HepG2 (cell line): ENCODE measurements around the gene P4HB. TPM values are rescaled to one million over a fixed set of nuclear protein-coding genes. Genes with fewer than 3 reads are reported as not detected.

ENCODE experiments used
- ARNT2 ChIP-seq: sonication (generic); formaldehyde crosslinking; IDR thresholded peaks from 2 replicates; pipeline ENCODE4 v1.8.0; 2022; ENCODE audit warnings: mild to moderate bottlenecking, low read depth, missing genetic modification reagents, moderate library complexity
- ATF1 ChIP-seq: IDR thresholded peaks from 2 replicates; pipeline ENCODE4 v1.6.1; 2016; ENCODE audit warnings: mild to moderate bottlenecking, control low read depth
- ATM ChIP-seq: fragments of 450-650 bp; IDR thresholded peaks from 2 replicates; pipeline ENCODE4 v1.7.1; 2017; ENCODE audit warnings: mild to moderate bottlenecking, borderline replicate concordance
- BORCS8-MEF2B ChIP-seq: sonication (generic); formaldehyde crosslinking; IDR thresholded peaks from 2 replicates; pipeline ENCODE4 v1.8.0; 2022; ENCODE audit warnings: mild to moderate bottlenecking, missing genetic modification reagents
- CHD2 ChIP-seq: IDR thresholded peaks from 2 replicates; pipeline ENCODE4 v1.6.1; 2011; ENCODE audit warnings: low read depth, low read length, improper control_type of control experiment
- ETV6 ChIP-seq: sonication (generic); formaldehyde crosslinking; conservative IDR thresholded peaks from 2 replicates; pipeline ENCODE4 v1.4.0; 2020; ENCODE audit warnings: missing genetic modification reagents
- GZF1 ChIP-seq: sonication (generic); formaldehyde crosslinking; IDR thresholded peaks from 2 replicates; pipeline ENCODE4 v1.5.1; 2020; ENCODE audit warnings: mild to moderate bottlenecking, missing genetic modification reagents
- NFKB2 ChIP-seq: sonication (generic); formaldehyde crosslinking; IDR thresholded peaks from 2 replicates; pipeline ENCODE4 v1.4.0; 2020; ENCODE audit warnings: missing genetic modification reagents, borderline replicate concordance
- REL ChIP-seq: sonication (generic); formaldehyde crosslinking; conservative IDR thresholded peaks from 2 replicates; pipeline ENCODE4 v1.8.0; 2022; ENCODE audit warnings: mild to moderate bottlenecking, missing genetic modification reagents, moderate library complexity
- SETDB1 ChIP-seq: sonication (generic); formaldehyde crosslinking; IDR thresholded peaks from 2 replicates; pipeline ENCODE4 v1.5.1; 2020; ENCODE audit warnings: missing genetic modification reagents, mild to moderate bottlenecking, borderline replicate concordance
- SP5 ChIP-seq: IDR thresholded peaks from 2 replicates; pipeline ENCODE4 v1.6.1; 2016; ENCODE audit warnings: low read depth, borderline replicate concordance
- YY1 ChIP-seq: IDR thresholded peaks from 2 replicates; pipeline ENCODE4 v1.6.1; 2011; ENCODE audit warnings: low read length, low read depth, moderate library complexity, mild to moderate bottlenecking; ENCODE audit not compliant: insufficient read depth, insufficient replicate concordance
- ZFP41 ChIP-seq: sonication (generic); formaldehyde crosslinking; IDR thresholded peaks from 2 replicates; pipeline ENCODE4 v1.4.0; 2020; ENCODE audit warnings: mild to moderate bottlenecking, missing genetic modification reagents, borderline replicate concordance
- ZFY ChIP-seq: sonication (generic); formaldehyde crosslinking; IDR thresholded peaks from 2 replicates; pipeline ENCODE4 v1.4.0; 2020; ENCODE audit warnings: missing genetic modification reagents
- ZMAT3 ChIP-seq: sonication (generic); formaldehyde crosslinking; conservative IDR thresholded peaks from 2 replicates; pipeline ENCODE4 v1.7.0; 2021; ENCODE audit warnings: missing genetic modification reagents
- ZNF251 ChIP-seq: sonication (generic); formaldehyde crosslinking; IDR thresholded peaks from 2 replicates; pipeline ENCODE4 v1.9.0; 2021; ENCODE audit warnings: mild to moderate bottlenecking, missing genetic modification reagents
- ZNF329 ChIP-seq: sonication (generic); formaldehyde crosslinking; IDR thresholded peaks from 2 replicates; pipeline ENCODE4 v1.9.0; 2021; ENCODE audit warnings: low read depth, mild to moderate bottlenecking, missing genetic modification reagents
- ZNF431 ChIP-seq: sonication (generic); formaldehyde crosslinking; IDR thresholded peaks from 2 replicates; pipeline ENCODE4 v1.9.0; 2022; ENCODE audit warnings: missing genetic modification reagents, low read depth, mild to moderate bottlenecking, borderline replicate concordance
- ZNF580 ChIP-seq: IDR thresholded peaks from 2 replicates; pipeline ENCODE4 v1.6.1; 2016; ENCODE audit warnings: low read depth, borderline replicate concordance
- ZSCAN25 ChIP-seq: sonication (generic); formaldehyde crosslinking; IDR thresholded peaks from 2 replicates; pipeline ENCODE4 v1.8.0; 2022; ENCODE audit warnings: mild to moderate bottlenecking, missing genetic modification reagents
- ZSCAN9 ChIP-seq: IDR thresholded peaks from 2 replicates; pipeline ENCODE4 v1.6.1; 2016; ENCODE audit warnings: borderline replicate concordance
- polyA plus RNA-seq, 8 experiments: library from polyadenylated mRNA; depleted of rRNA in 3 of 8; stranded (reverse) in 7 of 8; unstranded in 1 of 8; fragments of >200 nt; fragmentation: Illumina TruSeq in 4 of 8; extraction: Trizol in 4 of 8; gene quantifications; 2 replicates each; pipeline versions ENCODE4 v1.2.1 to v1.2.3, GENCODE V29; 2011 to 2016; ENCODE audit warnings: low read depth in 4 of 8, missing spikeins in 1 of 8, mixed read lengths in 1 of 8; ENCODE audit not compliant: insufficient read depth in 1 of 8
- total RNA-seq, 5 experiments: library from RNA; depleted of rRNA; stranded (reverse); fragments of >200 nt; fragmentation: Illumina TruSeq; extraction: Trizol; gene quantifications; 2 replicates each; pipeline ENCODE4 v1.2.3, GENCODE V29; 2016; ENCODE audit warnings: low read depth in 1 of 5
- TF ChIP-seq, protein P1 (sequence below): IDR thresholded peaks from 2 replicates; pipeline ENCODE4 v1.6.1; 2018; ENCODE audit warnings: missing genetic modification reagents, mild to moderate bottlenecking, missing compliant biosample characterization
- TF ChIP-seq, protein P2 (sequence below), 2 experiments: IDR thresholded peaks; 2 replicates each; pipeline ENCODE4 v1.6.1; 2011 to 2012; ENCODE audit warnings: low read length in 2 of 2, borderline replicate concordance in 1 of 2, low read depth in 1 of 2, mild to moderate bottlenecking in 1 of 2, moderate library complexity in 1 of 2
- TF ChIP-seq, protein P3 (sequence below): IDR thresholded peaks from 2 replicates; pipeline ENCODE4 v1.6.1; 2016; ENCODE audit warnings: low read depth

P4HB gene
- total and polyA plus RNA-seq, 2 of the 13 experiments (the other 11 are each of a cell fraction or from before 2014, with no cell fraction given) = 185 to 782 TPM

DNA sequence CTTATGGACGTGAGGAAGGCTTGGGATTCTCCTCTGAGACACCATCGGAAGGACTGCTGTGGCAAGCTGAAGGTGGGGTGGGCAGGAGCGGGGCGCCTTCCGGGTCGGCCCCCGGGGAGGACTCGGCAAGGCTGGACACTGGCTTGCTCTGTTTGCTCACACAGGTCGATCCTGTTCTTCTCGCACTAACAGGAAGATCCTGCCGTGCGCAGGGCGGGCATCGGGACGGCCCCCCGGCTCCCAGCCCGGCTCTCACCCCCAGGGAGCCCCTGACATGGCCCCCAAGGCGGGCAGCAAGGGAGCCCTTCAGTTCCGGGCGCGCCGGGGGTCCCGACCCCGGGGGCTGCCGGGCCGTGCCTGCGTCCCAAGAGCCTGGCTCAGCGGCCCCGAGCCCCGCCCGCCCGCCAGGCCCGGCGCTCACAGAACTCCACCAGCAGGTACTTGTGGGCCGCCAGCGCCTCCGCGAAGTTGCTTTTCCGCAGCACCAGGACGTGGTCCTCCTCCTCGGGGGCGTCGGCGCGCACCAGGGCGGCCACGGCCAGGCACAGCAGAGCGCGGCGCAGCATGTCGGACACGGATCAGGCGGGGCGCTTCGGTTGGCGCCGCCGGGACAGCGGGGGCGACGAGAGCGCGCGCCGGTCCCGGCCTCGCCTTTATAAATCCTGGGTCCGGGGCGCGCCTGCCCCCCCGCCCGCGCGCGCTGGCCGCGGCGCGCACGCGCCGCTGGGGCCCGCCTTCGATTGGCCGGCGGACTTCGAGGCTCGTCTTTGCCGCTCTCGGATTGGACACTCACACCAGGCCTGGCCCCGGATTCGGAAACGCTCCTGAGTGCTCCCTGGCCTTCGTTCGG is at the start of gene P4HB (continued):
- peak; percentile 37; the same call in 1 of the 2 replicates for TF ChIP-seq ZNF329 (CRISPR knock-in tag)
- TF ChIP-seq ZNF251 (CRISPR knock-in tag) = 0 out of 2 replicates have a peak, but pooled peaks have one; percentile 66
- no peak for TF ChIP-seq ZSCAN9
- peak; percentile 81; the same call in 1 of the 2 replicates for TF ChIP-seq ETV6 (CRISPR knock-in tag)
- TF ChIP-seq YY1 = peak; percentile 28
- peak; percentile 97 for TF ChIP-seq ARNT2 (CRISPR knock-in tag)
- TF ChIP-seq GZF1 (CRISPR knock-in tag) = 0 out of 2 replicates have a peak, but pooled peaks have one; percentile 40
- no peak; the same call in none of the 2 replicates for TF ChIP-seq ZMAT3
- no peak for TF ChIP-seq ATF1
- no peak; the same call in 1 of the 2 replicates for TF ChIP-seq ZNF431 (CRISPR knock-in tag)
- TF ChIP-seq, protein P1, sequence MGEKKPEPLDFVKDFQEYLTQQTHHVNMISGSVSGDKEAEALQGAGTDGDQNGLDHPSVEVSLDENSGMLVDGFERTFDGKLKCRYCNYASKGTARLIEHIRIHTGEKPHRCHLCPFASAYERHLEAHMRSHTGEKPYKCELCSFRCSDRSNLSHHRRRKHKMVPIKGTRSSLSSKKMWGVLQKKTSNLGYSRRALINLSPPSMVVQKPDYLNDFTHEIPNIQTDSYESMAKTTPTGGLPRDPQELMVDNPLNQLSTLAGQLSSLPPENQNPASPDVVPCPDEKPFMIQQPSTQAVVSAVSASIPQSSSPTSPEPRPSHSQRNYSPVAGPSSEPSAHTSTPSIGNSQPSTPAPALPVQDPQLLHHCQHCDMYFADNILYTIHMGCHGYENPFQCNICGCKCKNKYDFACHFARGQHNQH (CRISPR knock-in tag) = no peak
- no peak for TF ChIP-seq ATM
- TF ChIP-seq, protein P2, sequence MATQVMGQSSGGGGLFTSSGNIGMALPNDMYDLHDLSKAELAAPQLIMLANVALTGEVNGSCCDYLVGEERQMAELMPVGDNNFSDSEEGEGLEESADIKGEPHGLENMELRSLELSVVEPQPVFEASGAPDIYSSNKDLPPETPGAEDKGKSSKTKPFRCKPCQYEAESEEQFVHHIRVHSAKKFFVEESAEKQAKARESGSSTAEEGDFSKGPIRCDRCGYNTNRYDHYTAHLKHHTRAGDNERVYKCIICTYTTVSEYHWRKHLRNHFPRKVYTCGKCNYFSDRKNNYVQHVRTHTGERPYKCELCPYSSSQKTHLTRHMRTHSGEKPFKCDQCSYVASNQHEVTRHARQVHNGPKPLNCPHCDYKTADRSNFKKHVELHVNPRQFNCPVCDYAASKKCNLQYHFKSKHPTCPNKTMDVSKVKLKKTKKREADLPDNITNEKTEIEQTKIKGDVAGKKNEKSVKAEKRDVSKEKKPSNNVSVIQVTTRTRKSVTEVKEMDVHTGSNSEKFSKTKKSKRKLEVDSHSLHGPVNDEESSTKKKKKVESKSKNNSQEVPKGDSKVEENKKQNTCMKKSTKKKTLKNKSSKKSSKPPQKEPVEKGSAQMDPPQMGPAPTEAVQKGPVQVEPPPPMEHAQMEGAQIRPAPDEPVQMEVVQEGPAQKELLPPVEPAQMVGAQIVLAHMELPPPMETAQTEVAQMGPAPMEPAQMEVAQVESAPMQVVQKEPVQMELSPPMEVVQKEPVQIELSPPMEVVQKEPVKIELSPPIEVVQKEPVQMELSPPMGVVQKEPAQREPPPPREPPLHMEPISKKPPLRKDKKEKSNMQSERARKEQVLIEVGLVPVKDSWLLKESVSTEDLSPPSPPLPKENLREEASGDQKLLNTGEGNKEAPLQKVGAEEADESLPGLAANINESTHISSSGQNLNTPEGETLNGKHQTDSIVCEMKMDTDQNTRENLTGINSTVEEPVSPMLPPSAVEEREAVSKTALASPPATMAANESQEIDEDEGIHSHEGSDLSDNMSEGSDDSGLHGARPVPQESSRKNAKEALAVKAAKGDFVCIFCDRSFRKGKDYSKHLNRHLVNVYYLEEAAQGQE (IDR thresholded peaks at IDR 0.05; ENCODE audit: borderline replicate concordance in 1 of 2, low read depth in 1 of 2, low read length in 2 of 2) = no peak
- peak; percentile 87 for TF ChIP-seq BORCS8-MEF2B
- no peak for TF ChIP-seq ZFP41 (CRISPR knock-in tag)
- TF ChIP-seq, protein P3, sequence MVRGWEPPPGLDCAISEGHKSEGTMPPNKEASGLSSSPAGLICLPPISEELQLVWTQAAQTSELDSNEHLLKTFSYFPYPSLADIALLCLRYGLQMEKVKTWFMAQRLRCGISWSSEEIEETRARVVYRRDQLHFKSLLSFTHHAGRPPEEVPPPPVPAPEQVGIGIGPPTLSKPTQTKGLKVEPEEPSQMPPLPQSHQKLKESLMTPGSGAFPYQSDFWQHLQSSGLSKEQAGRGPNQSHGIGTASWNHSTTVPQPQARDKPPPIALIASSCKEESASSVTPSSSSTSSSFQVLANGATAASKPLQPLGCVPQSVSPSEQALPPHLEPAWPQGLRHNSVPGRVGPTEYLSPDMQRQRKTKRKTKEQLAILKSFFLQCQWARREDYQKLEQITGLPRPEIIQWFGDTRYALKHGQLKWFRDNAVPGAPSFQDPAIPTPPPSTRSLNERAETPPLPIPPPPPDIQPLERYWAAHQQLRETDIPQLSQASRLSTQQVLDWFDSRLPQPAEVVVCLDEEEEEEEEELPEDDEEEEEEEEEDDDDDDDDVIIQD (CRISPR knock-in tag) = no peak
- TF ChIP-seq ZFY (CRISPR knock-in tag) = peak; percentile 83
- no peak for TF ChIP-seq CHD2
- no peak for TF ChIP-seq SP5 (CRISPR knock-in tag)
- TF ChIP-seq REL (CRISPR knock-in tag) = peak; percentile 58
- TF ChIP-seq ZSCAN25 (CRISPR knock-in tag) = peak; percentile 67; the same call in 1 of the 2 replicates
- no peak for TF ChIP-seq NFKB2 (CRISPR knock-in tag)
- TF ChIP-seq SETDB1 (CRISPR knock-in tag) = no peak
- TF ChIP-seq ZNF580 (CRISPR knock-in tag) = no peak
